Measurements from ENCODE around the gene NOXO1. TPM values are rescaled to one million over a fixed set of nuclear protein-coding genes. Genes with fewer than 3 reads are reported as not detected.

Gene NOXO1
- total and polyA plus RNA-seq, 10 of the 15 experiments (the other 5 are each of a cell fraction or from before 2014, with no cell fraction given): 0.09 to 0.76 (median 0.26) TPM; not detected in 4

GRCh38 chr16:1983544-1984346 is 2.5 kb upstream of the NOXO1 start, which contains the start of gene GFER (continued):
- TF ChIP-seq SKIL (IDR thresholded peaks at IDR 0.05; ENCODE audit: low read depth, poor library complexity, severe bottlenecking) (no peak), KAT2A (conservative IDR thresholded peaks at IDR 0.05; ENCODE audit: control insufficient read depth, low read depth, low read length) (no peak), CEBPB (IDR thresholded peaks at IDR 0.05; ENCODE audit: borderline replicate concordance in 1 of 2, low read depth in 2 of 2, low read length in 2 of 2) (no peak), ATF3 (IDR thresholded peaks at IDR 0.05; ENCODE audit: borderline replicate concordance, extremely low read depth, low read depth, low read length) (no peak), BRCA1 (IDR thresholded peaks at IDR 0.05; ENCODE audit: low read depth, low read length) (no peak), BCLAF1 (IDR thresholded peaks at IDR 0.05) (no peak)

Data from GM12878 (cell line).